T-helper 1 cell treated with Interleukin-12 subunit alpha and Interleukin-12 subunit beta and Interleukin-4 antibody, amounts not matched to agents 30 μg/mL and 1 μg/mL, for 36 hours (primary cell): ENCODE data around the gene ZNF24.
A peak's percentile ranks its signal among the peaks of the same experiment; 100 is the strongest.

Experiments
- H3K27ac Mint-ChIP-seq: one replicate; pipeline ENCODE4 v1.8.0; 2021; ENCODE audit warnings: mild to moderate bottlenecking, mixed read lengths
- H3K27me3 Mint-ChIP-seq: one replicate; pipeline ENCODE4 v1.8.0; 2021; ENCODE audit warnings: low read depth, mixed read lengths
- H3K36me3 Mint-ChIP-seq: one replicate; pipeline ENCODE4 v1.8.0; 2021; ENCODE audit warnings: low read depth, mixed read lengths
- H3K4me1 Mint-ChIP-seq: one replicate; pipeline ENCODE4 v1.8.0; 2021; ENCODE audit warnings: low read depth, mixed read lengths
- H3K4me3 Mint-ChIP-seq: one replicate; pipeline ENCODE4 v1.8.0; 2021; ENCODE audit warnings: mild to moderate bottlenecking, moderate library complexity, mixed read lengths
- H3K9me3 Mint-ChIP-seq: one replicate; pipeline ENCODE4 v1.8.0; 2021; ENCODE audit warnings: mixed read lengths

The ZNF24 gene

DNA sequence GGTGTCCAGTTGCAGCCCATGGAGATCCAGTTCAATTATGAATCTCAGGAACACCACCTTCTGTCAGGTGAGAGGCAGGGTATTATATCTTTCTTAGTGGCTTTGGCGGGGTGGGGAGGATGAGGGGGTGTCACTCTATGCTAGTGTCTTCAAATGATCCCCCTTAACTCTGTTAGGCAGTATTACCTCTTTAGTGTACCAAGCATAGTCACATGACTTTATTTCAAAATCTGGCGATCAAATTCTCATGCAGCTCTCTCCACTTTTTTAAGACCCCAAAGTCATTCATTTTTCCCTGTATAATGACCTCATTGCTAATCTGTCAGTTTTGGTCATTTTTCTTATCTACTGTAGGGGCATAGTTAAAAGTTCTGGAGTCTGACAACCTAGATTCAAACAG lies 53.1 kb downstream of the ZNF24 start:
- Mint-ChIP-seq H3K4me1 (peaks cover 28% of the 10 kb centered on the region), H3K9me3 (peaks cover 28% of the 10 kb centered on the region), H3K4me3 (peak overlapping the region; percentile 99), H3K36me3 (peaks cover 55% of the 10 kb centered on the region), H3K27me3 (no peaks in the 10 kb centered on the region), H3K27ac (peak overlapping the region; percentile 97)

DNA sequence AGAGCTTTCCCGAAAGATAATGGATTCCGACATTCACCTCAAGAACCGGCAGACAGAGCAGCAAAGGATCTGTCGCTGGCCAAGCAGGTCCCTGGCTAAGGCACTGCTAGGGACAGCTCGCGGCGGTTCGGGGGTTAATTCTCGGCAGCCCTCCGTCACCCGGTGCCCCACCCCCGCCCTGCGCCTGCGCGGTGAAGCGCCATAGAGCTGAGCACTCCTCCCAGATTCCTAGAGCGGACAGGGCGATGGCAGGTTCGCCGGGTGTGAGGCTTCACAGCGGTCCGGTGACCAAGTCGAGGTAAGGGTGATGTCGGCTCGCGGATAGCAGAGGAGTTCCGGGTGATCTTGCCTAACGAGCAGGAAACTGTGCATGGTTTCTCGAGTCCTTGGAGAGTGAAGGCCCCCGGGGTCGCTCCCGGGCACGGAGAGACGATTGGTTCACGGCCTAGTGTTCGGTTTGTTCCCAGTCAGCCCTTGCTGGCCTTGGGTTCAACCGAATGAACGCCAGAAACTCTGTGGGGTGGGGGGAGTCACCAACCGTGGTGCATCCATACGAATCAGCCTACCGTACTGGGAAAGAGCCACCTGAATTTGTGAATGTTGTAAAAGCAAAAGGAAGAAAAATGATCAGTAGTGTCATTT lies 54.0 kb downstream of the ZNF24 start, which contains the start of gene ZSCAN30:
Gene ZSCAN30 (minus strand): TSS at position 136 of the 642 bp plus-strand sequence. CDS start 25,877 bp downstream, outside the sequence.
- Mint-ChIP-seq H3K4me1 (peaks cover 28% of the 10 kb centered on the region), H3K27me3 (no peaks in the 10 kb centered on the region), H3K27ac (peak within 1 kb of the TSS; percentile 97), H3K36me3 (peaks cover 52% of the 10 kb centered on the region), H3K4me3 (peak within 1 kb of the TSS; percentile 99), H3K9me3 (peaks cover 28% of the 10 kb centered on the region)

- Mint-ChIP-seq H3K9me3 (peaks cover 27% of the 10 kb centered on the region), H3K36me3 (peaks cover 50% of the 10 kb centered on the region), H3K4me3 (peak overlapping the region; percentile 99), H3K27me3 (no peaks in the 10 kb centered on the region), H3K4me1 (peaks cover 27% of the 10 kb centered on the region), H3K27ac (peak overlapping the region; percentile 97)
These were observed 54.5 kb downstream of the ZNF24 start for GRCh38 chr18:35289727-35290093.

DNA sequence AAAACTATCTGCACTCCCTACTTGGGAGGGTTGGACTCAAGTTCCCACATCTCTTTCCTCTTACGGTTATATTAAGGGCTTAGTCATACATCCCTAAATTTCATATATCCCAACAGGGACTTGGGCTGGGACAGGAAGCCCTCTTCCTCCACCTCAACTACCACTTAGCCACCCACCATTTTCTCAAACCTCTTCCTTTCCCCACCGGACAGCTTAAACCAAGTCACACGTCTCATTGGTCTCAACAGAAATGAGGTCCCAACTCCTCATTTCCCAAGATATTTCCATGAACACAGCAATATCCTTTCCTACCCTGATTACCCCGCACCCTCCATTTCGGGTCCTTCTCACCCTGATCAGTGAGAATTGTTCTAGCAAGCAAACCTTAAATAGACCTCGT lies 54.9 kb downstream of the ZNF24 start:
- Mint-ChIP-seq H3K27me3 (no peaks in the 10 kb centered on the region), H3K4me3 (peak overlapping the region; percentile 99), H3K9me3 (peaks cover 23% of the 10 kb centered on the region), H3K4me1 (peaks cover 27% of the 10 kb centered on the region), H3K36me3 (peaks cover 47% of the 10 kb centered on the region), H3K27ac (peak overlapping the region; percentile 97)

DNA sequence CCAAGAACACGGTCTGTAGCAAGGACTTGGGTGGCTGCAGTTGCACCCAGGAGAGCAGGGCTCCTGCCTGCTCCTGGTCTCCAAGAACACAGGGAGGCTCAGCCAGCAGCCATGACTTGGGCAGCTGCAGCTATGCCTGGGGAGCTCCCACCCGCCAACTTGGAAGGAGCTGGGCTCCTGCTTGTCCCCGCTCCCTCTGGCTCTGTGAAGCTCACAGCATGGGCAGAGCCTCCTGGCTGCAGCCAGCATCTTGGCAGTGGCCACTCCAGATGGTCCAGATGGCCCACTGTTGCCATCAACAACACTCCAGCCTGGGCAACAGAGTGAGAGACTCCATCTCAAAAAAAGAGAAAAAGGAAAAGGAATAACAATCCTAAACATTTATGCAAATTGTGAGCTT lies 59.4 kb downstream of the ZNF24 start:
- peaks cover 53% of the 10 kb centered on the region for H3K36me3 Mint-ChIP-seq
- H3K27ac Mint-ChIP-seq, result no peak overlapping the region
- peaks cover 50% of the 10 kb centered on the region for H3K9me3 Mint-ChIP-seq
- H3K4me1 Mint-ChIP-seq, result peaks cover 10% of the 10 kb centered on the region
- H3K27me3 Mint-ChIP-seq, result no peaks in the 10 kb centered on the region
- no peak overlapping the region for H3K4me3 Mint-ChIP-seq

DNA sequence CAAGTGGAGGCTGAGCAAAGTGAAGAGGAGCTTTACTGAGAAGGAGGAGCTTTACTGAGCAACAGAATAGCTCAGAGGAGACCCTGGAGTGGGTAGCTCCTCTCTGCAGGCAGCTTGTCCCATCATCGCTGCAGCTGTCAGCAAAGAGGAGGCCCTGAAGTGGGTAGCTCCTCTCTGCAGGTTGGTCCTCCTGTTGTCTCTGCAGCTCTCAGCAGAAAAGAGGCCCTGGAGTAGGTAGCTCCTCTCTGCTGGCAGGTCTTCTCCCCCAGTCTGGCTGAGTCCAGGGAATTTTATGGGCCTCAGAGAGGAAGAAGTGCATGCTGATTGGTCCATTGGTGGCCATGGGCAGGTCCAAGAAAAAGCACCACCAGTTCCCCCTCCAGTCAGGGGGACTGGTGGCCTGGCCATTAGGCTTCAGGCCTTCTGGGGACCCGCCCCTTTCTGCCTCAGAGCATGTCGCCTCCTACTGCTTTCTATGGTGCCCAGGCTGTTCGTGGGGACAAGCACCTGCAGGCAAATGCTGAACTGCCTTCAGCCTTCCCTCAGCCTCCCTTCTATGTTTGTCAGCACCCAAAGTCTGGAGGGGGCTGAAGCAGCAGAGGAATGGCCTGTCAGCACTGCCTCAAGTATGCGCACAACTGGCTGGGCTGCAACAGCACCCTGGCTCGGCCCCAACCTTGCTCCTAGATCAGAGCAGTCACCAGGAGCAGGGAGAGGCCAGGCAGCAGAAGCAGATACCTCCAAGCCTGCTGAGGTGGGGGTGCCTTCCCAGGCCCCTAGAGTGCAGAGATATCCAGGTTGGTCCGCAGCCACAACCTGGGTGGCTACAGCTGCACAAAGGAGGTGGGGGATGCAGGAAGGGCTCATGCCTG lies 60.1 kb downstream of the ZNF24 start:
- H3K4me1 Mint-ChIP-seq, result peaks cover 7% of the 10 kb centered on the region
- H3K4me3 Mint-ChIP-seq, result no peak overlapping the region
- H3K9me3 Mint-ChIP-seq, result peaks cover 54% of the 10 kb centered on the region
- no peak overlapping the region for H3K27ac Mint-ChIP-seq
- peaks cover 53% of the 10 kb centered on the region for H3K36me3 Mint-ChIP-seq
- no peaks in the 10 kb centered on the region for H3K27me3 Mint-ChIP-seq

DNA sequence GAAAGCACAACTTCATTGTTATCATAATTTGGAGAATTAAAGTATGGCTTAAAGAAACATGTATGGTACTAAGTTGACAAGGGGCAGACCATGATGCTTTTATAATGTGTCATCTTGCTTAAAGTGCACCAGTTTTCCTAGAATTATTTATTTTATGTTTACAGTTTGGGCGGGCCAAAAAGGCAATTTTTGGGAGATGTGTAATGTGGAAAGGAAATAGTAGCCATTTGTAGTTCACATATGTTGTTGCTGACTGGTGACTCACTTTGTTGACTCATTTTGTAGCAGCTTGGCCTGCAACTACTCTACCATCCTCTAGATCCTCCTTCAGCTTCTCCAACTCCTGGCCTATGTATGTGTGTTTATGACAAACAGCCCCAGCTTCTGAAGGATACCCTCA lies 61.9 kb downstream of the ZNF24 start:
- Mint-ChIP-seq H3K36me3 (peaks cover 51% of the 10 kb centered on the region), H3K4me3 (no peak overlapping the region), H3K27me3 (no peaks in the 10 kb centered on the region), H3K9me3 (peaks cover 65% of the 10 kb centered on the region), H3K4me1 (peaks cover 12% of the 10 kb centered on the region), H3K27ac (no peak overlapping the region)
